ENCODE data around the gene ADGRF3.
"Not testable (repeated sequence)": the region's sequence is repeated elsewhere in the genome, so short reads cannot be mapped to it uniquely, and the experiment has no call there.

Gene ADGRF3, protein sequence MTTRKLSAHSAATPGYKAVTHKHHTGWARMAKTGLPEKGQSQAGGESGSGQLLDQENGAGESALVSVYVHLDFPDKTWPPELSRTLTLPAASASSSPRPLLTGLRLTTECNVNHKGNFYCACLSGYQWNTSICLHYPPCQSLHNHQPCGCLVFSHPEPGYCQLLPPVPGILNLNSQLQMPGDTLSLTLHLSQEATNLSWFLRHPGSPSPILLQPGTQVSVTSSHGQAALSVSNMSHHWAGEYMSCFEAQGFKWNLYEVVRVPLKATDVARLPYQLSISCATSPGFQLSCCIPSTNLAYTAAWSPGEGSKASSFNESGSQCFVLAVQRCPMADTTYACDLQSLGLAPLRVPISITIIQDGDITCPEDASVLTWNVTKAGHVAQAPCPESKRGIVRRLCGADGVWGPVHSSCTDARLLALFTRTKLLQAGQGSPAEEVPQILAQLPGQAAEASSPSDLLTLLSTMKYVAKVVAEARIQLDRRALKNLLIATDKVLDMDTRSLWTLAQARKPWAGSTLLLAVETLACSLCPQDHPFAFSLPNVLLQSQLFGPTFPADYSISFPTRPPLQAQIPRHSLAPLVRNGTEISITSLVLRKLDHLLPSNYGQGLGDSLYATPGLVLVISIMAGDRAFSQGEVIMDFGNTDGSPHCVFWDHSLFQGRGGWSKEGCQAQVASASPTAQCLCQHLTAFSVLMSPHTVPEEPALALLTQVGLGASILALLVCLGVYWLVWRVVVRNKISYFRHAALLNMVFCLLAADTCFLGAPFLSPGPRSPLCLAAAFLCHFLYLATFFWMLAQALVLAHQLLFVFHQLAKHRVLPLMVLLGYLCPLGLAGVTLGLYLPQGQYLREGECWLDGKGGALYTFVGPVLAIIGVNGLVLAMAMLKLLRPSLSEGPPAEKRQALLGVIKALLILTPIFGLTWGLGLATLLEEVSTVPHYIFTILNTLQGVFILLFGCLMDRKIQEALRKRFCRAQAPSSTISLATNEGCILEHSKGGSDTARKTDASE

GRCh38 chr2:26346454-26347053, at the start of gene ADGRF3:
Gene ADGRF3 (minus strand): TSS chr2:26346789. CDS start chr2:26346234, 555 bp downstream.
- FAIRE-seq, result no peak

GRCh38 chr2:26395394-26395793, 48.8 kb upstream of the ADGRF3 start:
- no peak for FAIRE-seq

DNA sequence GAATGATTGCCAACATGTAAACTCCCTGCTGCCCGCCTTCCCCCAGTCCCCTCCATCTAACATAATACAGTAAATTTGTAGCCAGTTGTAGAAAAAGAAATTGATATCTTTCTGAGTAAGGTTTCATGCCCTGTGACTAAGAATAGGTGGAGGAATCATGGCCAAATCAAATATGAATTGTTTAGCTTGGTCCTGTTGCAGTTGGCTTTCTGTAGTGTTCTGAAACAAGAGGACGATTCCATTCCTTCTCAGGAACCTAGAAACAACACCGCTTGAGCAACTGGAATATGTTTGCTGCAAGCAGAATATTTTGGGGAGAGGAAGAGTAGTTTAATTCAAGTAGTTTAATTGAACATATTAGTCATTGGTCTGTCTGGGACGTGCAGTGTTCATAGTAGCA, 48.1 kb upstream of the ADGRF3 start:
- no peak for FAIRE-seq

GRCh38 chr2:26387189-26387588, 40.6 kb upstream of the ADGRF3 start:
- FAIRE-seq, result no peak

DNA sequence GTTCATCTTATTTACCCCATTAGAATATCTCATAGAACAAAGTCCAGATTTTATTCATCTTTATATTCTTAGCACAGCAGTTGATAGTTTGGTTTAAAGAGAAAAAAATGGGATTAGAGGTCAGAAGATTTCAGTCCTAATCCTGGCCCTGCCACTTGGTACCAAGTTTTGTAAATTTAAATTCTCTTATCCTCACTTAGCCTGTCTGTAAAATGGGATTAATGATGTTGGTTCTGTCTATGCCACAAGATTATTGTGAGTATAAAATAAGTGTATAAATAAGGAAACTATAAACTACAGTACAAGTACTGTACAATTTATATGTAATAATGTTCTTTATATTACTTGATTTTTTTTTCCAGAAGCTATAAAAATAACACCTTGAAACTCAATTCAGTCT, 38.0 kb upstream of the ADGRF3 start:
- FAIRE-seq, result no peak

DNA sequence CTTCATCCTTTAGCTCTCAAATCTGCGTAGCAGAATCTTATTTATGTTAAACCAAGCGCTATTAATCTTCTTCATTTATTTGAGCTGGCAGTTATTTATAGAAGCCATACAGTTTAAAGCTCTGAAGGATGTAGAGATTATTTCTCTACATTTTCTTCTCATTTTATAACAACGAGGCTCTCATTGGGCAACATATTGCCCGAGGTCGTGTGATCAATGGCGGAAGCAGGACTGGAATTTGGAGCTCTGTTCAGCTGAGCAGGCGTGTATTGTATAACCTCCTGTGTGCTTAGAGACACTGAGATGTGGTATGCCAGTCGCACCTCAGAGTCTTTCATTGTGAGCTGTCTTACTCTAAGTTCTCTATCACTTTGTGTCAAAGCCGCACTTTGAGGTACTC, 37.6 kb upstream of the ADGRF3 start:
- no peak for FAIRE-seq

DNA sequence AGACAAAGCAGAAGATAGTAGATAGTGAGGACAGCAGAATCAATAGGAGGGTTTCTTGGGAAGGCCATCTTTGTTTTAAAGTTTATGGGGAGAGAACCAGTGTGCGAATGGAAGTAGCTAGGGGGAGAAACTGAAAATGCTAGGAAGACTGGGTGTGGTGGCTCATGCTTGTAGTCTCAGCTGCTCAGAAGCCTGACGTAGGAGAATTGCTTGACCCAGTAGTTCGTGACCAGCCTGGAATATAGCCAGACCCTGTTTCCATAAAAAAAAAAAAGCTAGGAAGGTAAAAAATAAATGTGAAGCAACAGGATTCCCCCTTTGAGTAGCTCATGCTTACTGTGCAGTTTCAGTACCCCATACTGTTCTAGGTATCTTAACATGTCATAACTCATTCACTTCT, 36.0 kb upstream of the ADGRF3 start:
- FAIRE-seq, result no peak

- no peak for FAIRE-seq
Measured at GRCh38 chr2:26380281-26380680, 33.7 kb upstream of the ADGRF3 start.

DNA sequence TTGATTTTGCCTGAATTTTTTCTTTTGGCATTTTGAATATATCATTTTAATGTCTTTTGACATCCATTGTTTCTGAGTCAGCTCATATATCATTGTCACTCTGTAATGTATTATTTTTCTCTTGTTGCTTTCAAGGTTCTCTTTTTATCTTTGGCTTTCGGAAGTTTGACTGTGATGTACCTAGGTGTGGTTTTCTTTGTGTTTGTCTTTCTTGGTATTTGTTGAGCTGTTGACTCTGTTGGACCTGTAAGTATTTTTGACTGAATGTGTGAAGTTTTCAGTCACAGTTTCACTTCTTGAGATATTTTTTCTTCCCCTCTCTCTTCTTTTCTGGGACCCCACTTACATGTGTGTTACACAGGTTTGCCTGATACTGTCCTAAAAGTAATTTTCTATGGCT, 30.2 kb upstream of the ADGRF3 start:
- no peak for FAIRE-seq

DNA sequence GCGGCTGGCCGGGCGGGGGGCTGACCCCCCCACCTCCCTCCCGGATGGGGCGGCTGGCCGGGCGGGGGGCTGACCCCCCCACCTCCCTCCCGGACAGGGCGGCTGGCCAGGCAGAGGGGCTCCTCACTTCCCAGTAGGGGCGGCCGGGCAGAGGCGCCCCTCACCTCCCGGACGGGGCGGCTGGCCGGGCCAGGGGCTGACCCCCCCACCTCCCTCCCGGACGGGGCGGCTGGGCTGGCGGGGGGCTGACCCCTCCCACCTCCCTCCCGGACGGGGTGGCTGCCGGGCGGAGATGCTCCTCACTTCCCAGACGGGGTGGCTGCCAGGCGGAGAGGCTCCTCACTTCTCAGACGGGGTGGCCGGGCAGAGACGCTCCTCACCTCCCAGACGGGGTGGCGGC, 24.3 kb upstream of the ADGRF3 start:
- not testable (repeated sequence) for FAIRE-seq

GRCh38 chr2:26369664-26370063, 23.1 kb upstream of the ADGRF3 start:
- FAIRE-seq, result not testable (repeated sequence)

- no peak for FAIRE-seq
Measured at GRCh38 chr2:26366957-26367356, 20.4 kb upstream of the ADGRF3 start.

DNA sequence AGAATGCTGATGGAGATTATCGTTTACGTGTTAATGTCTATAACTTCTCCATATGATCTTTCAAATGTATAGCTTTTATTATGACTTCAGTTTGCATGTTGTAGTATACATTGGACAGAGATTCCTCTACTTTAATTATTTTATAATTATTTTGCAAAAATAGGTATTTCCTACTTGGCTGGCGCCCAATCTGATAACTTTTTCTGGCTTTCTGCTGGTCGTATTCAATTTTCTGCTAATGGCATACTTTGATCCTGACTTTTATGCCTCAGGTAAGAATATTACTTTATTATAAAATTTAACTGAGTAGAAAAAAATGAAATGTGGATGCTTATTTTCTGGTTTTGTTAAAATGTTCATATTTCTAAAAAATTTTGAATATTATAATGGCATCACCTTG, 18.1 kb upstream of the ADGRF3 start:
- FAIRE-seq, result peak; percentile 10

DNA sequence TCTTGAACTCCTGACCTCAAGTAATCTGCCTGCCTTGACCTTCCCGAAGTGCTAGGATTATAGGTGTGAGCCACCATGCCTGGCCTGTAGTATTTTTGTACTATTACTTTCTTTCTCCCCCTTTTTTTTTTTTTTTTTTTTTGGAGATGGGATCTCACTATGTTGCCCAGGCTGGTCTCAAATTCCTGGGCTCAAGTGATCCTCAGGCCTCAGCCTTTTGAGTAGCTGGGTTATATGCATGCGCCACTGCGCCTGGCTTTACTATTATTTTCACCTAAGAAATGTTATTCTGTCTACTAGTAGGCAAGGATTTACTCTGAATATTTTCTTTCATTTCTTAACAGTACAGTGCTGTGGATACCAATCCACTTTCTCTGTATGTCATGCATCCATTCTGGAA, 17.4 kb upstream of the ADGRF3 start:
- FAIRE-seq, result no peak

GRCh38 chr2:26363323-26363722, 16.7 kb upstream of the ADGRF3 start:
- no peak for FAIRE-seq

- FAIRE-seq, result no peak
Measured at GRCh38 chr2:26359886-26360473, 13.4 kb upstream of the ADGRF3 start.

DNA sequence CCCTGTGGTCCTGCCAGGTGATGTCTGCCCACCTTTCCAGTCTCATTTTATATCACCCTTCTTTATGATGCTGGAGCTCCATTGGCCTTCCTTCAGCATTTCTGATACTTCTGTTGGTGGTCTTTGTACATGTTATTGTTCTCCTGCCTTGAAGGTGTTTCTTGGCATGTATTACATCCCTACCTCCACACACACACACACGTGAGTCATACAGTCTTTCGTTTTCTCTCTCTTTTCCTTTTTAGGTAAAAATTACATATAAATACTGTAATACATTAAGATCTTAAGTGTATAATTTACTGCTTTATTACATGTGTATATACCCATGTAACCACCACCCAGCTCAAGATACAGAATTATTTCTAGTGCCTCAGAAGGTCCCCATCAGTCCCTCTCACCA, 10.2 kb upstream of the ADGRF3 start:
- FAIRE-seq, result no peak

DNA sequence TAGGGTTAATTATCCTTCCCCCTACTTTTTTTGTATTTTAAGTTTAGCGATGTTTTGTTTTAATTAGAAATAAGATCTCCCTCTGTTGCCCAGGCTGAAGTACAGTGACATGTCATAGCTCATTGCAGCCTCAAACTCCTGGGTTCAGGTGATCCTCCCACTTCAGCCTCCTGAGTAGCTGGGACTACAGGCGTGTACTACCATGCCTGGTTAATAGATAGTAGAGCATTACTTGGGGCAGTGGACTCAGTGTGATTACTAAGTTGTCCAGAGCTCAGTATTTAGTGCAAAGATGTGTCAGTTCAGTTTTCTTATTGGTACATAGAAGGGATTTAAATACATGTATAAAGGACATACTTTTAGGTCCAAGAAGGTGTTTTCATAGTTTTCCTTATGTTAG, 9.5 kb upstream of the ADGRF3 start:
- FAIRE-seq, result no peak

DNA sequence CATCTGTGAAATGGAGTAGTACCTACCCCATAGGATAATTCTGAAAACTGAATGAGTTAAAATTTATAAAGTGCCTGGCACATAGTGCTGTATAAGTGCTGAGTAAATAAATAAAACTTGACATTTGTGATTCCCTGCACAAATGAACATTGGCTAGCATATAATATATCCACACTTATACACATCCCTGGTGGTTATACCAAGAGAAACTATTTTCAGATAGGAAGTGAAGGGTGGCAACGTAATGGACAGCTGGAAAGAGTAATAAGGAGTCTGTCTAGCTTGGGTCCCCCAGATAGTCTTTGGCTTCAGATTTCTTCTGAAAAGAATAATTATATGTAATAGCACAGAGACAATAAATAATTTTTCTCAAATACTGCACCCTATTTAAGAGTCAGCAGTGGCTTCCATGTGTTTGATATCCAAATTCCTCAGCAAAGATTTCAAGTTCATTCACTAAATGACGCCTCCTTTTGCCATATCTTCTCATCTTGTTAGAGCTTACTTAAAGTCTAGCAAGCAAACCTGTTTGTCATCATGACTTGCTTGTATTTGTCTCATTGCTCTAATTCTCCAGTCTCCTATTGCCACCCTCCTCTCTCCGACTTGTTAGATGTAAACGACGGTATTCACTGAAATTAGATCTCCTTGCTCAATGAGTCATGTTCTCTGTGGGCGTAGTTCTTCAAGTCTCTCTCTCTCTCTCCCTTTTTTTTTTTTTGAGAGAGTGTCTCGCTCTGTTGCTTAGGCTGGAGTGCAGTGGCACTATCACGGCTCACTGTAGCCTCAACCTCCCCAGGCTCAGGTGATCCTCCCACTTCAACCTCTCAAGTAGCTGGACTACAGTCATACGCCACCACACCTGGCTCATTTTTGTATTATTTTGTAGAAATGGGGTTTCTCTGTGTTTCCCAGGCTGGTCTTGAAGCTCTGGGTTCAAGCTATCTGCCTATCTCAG, 8.7 kb upstream of the ADGRF3 start:
- no peak for FAIRE-seq

DNA sequence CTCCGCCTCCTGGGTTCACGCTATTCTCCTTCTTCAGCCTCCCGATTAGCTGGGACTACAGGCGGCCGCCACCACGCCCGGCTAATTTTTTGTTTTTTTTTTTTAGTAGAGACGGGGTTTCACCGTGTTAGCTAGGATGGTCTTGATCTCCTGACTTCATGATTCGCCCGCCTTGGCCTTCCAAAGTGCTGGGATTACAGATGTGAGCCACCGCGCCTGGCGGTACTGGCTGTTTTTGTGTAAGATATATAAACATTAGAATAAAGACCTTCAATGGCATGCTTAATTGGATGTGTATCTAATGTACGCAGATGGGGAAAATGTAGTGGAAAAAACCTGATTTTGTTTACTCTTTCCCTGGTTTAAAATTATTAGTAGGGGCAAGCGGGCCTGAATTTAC, 7.9 kb upstream of the ADGRF3 start:
- FAIRE-seq, result not testable (repeated sequence)

DNA sequence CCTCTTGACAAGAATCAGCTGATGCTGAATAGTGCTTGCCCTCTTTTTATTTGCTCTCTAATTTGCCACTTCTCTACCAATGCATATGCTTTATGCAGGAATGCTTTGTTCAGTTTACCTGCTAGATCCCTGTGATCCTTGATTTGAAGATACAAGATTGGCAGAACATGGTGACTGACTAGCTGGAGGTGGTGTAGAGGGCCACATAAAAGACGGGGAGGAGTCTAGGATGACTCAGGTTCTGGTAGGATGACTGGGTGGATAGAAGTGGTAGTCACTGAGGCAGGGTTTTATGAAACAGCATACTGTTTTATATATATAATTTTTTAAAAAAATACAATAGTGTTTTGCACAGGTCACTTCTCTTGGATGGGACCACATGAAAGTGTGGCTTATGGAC, 6.3 kb upstream of the ADGRF3 start:
- no peak for FAIRE-seq

All from colon (tissue), 2 donors.